Aorta (tissue), 5 donors: ENCODE measurements around the gene CORO2A. TPM values are rescaled to one million over a fixed set of nuclear protein-coding genes. Genes with fewer than 3 reads are reported as not detected.

ENCODE experiments used
- ATAC-seq: fragments of 200-7000 bp; cut with Tn5 transposase; one replicate; pipeline ENCODE4 v1.9.1; 2022; ENCODE audit warnings: moderate library complexity; ENCODE audit not compliant: low FRiP score
- DNase-seq, 2 donors: peaks; one replicate each; pipeline ENCODE4 v3.0.0-alpha.2; 2020
- H3K27ac ChIP-seq, 2 donors: one replicate each; pipeline ENCODE4 v1.5.1; 2013; ENCODE audit warnings: low read length in 2 of 2, mild to moderate bottlenecking in 2 of 2, moderate library complexity in 2 of 2, control low read depth in 1 of 2, inconsistent platforms in 1 of 2, low read depth in 1 of 2
- H3K27me3 ChIP-seq, 2 donors: one replicate each; pipeline ENCODE4 v1.6.1; 2013; ENCODE audit warnings: control low read depth in 1 of 2, low read length in 1 of 2, mild to moderate bottlenecking in 1 of 2, moderate library complexity in 1 of 2; ENCODE audit not compliant: insufficient read depth in 2 of 2, control insufficient read depth in 1 of 2
- H3K36me3 ChIP-seq, 2 donors: one replicate each; pipeline ENCODE4 v1.6.1; 2013; ENCODE audit warnings: control low read depth in 1 of 2, low read length in 1 of 2, mild to moderate bottlenecking in 1 of 2; ENCODE audit not compliant: insufficient read depth in 2 of 2, control insufficient read depth in 1 of 2
- H3K4me1 ChIP-seq, 2 donors: one replicate each; pipeline ENCODE4 v1.6.1; 2013; ENCODE audit warnings: low read length in 2 of 2, control low read depth in 1 of 2, mild to moderate bottlenecking in 1 of 2, moderate library complexity in 1 of 2; ENCODE audit not compliant: insufficient read depth in 2 of 2, control insufficient read depth in 1 of 2
- H3K4me3 ChIP-seq, 2 donors: one replicate each; pipeline ENCODE4 v1.5.1; 2013; ENCODE audit warnings: low read length in 2 of 2, control low read depth in 1 of 2, mild to moderate bottlenecking in 1 of 2
- H3K9me3 ChIP-seq: one replicate; pipeline ENCODE4 v1.6.1; 2013; ENCODE audit warnings: mild to moderate bottlenecking, low read length; ENCODE audit not compliant: control insufficient read depth
- WGBS, 2 donors: extraction: QIAGEN DNeasy Blood & Tissue Kit; methylation state at CpG; one replicate each; pipeline ENCODE4 v1.1.7; 2013; 5-methylcytosine and 5-hydroxymethylcytosine counted together
- intact Hi-C, 2 donors: fragments of 100-400 bp; cut with DNase I; formaldehyde crosslinking; loops; one replicate each; pipeline versions ENCODE4 v1.14.2 to v1.15.0; 2022
- polyA plus RNA-seq, 2 donors: library from polyadenylated mRNA; stranded (reverse); fragments of 200-250 nt; gene quantifications; one replicate each; pipeline ENCODE4 v1.2.3, GENCODE V29; 2013
- total RNA-seq, 2 donors: library from RNA; stranded (reverse); fragmentation: NEBNext Ultra II Directional; extraction: Animal tissue kit (Norgen Biotek cat#: 25700); gene quantifications; one replicate each; pipeline ENCODE4 v1.2.1, GENCODE V29; 2021
- donor health status: healthy with polysubstance abuse.
- donor health status: Bipolar disorder and iron deficiency.
- donor health status: DM: no; HTN: no; CAD: no.
- donor health status: DM: no; HTN: no; CAD: no.
- donor health status: DM: yes; HTN: yes; CAD: no.

Gene CORO2A
- total and polyA plus RNA-seq, 4 donors, result 0.31 to 8.3 (median 2.6) TPM

DNA sequence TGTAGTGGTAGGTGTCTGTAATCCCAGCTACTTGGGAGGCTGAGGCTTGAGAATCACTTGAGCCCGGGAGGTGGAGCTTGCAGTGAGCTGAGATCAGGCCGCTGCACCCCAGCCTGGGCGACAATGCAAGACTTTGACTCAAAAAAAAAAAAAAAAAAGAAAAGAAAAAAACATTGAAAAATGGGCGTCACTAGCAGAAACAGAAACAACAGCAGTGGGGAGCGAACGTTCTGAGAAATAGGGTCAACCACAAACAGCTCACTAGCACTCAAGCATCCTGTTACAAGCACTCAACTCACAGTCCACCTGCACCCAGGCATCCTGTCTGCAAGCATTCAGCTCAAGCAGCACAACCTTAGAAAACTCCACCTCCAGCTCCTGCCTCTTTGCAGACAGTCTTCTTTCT lies 90.6 kb downstream of the CORO2A start:
- Histone ChIP-seq H3K9me3 (no peaks in the 10 kb centered on the region), H3K27ac (no peak overlapping the region), H3K4me1 (no peaks in the 10 kb centered on the region), H3K4me3 (no peak overlapping the region), H3K27me3 (no peaks in the 10 kb centered on the region), H3K36me3 (no peaks in the 10 kb centered on the region)
- DNase-seq (no peak), ATAC-seq (no peak)
- 27 to 41% methylated on average over 6 of the region's 6 CpGs for WGBS, 2 donors
- intact Hi-C loops, result no loop called here

DNA sequence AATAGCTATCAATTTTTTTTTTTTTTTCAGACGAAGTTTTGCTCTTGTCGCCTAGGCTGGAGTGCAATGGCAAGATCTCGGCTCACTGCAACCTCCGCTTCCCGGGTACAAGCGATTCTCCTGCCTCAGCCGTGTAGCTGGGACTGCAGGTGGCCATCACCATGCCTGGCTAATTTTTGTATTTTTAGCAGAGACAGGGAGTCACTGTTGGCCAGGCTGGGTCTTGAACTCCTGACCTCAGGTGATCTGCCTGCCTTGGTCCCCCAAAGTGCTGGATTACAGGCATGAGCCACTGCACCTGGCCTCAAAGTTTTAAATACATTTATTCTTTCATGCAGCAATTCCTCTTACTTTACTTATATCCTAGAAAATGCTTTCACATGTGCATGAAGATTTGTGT lies 91.0 kb downstream of the CORO2A start:
- H3K4me3 ChIP-seq, result no peak overlapping the region
- no peaks in the 10 kb centered on the region for H3K4me1 ChIP-seq
- DNase-seq (no peak), ATAC-seq (no peak)
- intact Hi-C loops, result no loop called here
- H3K9me3 ChIP-seq, result no peaks in the 10 kb centered on the region
- no peak overlapping the region for H3K27ac ChIP-seq
- no peaks in the 10 kb centered on the region for H3K27me3 ChIP-seq
- WGBS, 2 donors, result 93% methylated on average over 7 of the region's 7 CpGs
- H3K36me3 ChIP-seq, result no peaks in the 10 kb centered on the region

DNA sequence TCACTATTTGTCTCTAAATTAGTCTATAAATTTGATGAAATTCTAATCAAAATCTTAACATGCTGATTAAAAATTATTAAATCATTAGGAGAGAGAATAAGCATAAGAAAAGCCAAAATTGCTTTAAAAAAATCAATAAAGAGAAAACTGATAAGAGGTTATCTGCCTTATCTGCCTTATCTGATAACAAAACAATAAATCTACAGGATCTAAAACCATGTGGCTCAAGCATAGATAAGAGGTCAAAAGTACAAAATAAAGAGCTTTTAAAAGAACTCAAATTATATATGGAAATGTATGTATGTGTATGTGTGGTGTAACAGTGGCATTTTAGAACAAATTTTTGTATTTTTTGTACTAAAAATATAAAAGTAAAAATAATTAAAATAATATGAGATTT lies 92.0 kb downstream of the CORO2A start:
- intact Hi-C loops, result no loop called here
- H3K4me3 ChIP-seq, result no peak overlapping the region
- no peak overlapping the region for H3K27ac ChIP-seq
- no peaks in the 10 kb centered on the region for H3K27me3 ChIP-seq
- H3K36me3 ChIP-seq, result no peaks in the 10 kb centered on the region
- H3K4me1 ChIP-seq, result no peaks in the 10 kb centered on the region
- H3K9me3 ChIP-seq, result no peaks in the 10 kb centered on the region
- ATAC-seq, result no peak
- DNase-seq, result no peak

DNA sequence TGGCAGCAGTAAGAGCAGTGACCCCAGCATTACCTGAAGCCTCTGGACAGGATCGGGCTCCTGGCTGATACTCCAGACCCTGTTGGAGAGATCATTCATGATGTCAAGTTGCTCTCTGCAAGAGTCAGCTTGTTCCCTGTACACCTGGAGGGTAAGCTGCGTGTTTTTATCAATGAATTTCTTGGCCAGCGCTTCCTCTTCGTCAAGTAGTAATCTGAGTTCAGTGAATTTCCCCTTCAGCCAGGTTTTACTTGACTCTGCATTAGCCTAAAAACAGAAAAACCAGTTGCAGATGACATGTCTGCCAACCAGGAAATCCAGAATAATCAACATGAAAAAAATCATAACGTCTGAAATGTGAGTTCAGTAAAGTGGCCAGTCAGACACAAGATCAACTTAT lies 92.5 kb downstream of the CORO2A start:
- Histone ChIP-seq H3K27me3 (no peaks in the 10 kb centered on the region), H3K4me3 (no peak overlapping the region), H3K27ac (no peak overlapping the region), H3K4me1 (no peaks in the 10 kb centered on the region), H3K9me3 (no peaks in the 10 kb centered on the region), H3K36me3 (no peaks in the 10 kb centered on the region)
- DNase-seq (peak in 1 of 2 donors; percentile 21), ATAC-seq (no peak)
- intact Hi-C loops, result no loop called here
- WGBS, 2 donors, result 64% methylated on average over 5 of the region's 5 CpGs

DNA sequence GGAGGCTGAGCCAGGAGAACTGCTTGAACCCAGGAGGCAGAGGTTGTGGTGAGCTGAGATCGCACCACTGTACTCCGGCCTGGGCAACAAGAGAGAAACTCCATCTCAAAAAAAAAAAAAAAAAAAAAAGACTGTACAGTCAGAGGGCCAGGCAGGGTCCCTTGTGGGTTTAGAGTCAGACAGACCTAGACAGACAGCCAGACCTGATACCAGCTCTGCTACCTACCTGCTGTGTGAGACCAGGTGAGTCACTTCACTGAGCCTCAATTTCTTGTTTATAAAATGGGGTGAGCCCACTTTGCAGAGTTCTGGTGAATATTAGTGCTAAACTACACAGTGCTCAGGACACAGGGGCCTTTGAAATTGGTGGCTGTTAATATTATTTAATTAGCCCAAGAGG lies 93.1 kb downstream of the CORO2A start:
- ATAC-seq (no peak), DNase-seq (peak in 1 of 2 donors; percentile 23)
- H3K27ac ChIP-seq, result no peak overlapping the region
- no peaks in the 10 kb centered on the region for H3K4me1 ChIP-seq
- H3K27me3 ChIP-seq, result no peaks in the 10 kb centered on the region
- 87 to 97% methylated on average over 2 of the region's 2 CpGs for WGBS, 2 donors
- H3K36me3 ChIP-seq, result no peaks in the 10 kb centered on the region
- intact Hi-C loops, result no loop called here
- H3K4me3 ChIP-seq, result no peak overlapping the region
- no peaks in the 10 kb centered on the region for H3K9me3 ChIP-seq

DNA sequence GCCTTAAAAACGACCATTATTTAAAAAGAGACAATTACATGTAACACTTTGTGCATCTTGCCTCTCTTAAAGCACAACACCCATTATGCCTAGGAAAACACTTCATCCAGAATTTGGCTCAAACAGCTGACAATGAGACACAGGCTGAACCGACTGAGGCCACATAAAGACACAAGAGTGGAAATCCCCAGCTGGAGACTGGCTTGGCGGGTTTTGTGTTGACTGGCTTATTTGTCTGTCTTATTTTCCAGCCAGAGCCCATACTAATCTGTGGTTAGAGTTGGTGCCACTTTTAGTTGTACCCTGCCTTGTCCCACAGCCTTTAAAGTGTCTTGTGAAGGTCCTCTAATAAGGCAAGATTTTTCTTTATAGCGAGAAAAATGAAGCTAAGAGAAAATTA lies 94.6 kb downstream of the CORO2A start:
- no peaks in the 10 kb centered on the region for H3K4me1 ChIP-seq
- no peak overlapping the region for H3K4me3 ChIP-seq
- no peak overlapping the region for H3K27ac ChIP-seq
- intact Hi-C loops, result no loop called here
- no peaks in the 10 kb centered on the region for H3K36me3 ChIP-seq
- no peaks in the 10 kb centered on the region for H3K27me3 ChIP-seq
- H3K9me3 ChIP-seq, result no peaks in the 10 kb centered on the region
- 75 to 82% methylated on average over 4 of the region's 4 CpGs for WGBS, 2 donors
- DNase-seq (no peak), ATAC-seq (no peak)

DNA sequence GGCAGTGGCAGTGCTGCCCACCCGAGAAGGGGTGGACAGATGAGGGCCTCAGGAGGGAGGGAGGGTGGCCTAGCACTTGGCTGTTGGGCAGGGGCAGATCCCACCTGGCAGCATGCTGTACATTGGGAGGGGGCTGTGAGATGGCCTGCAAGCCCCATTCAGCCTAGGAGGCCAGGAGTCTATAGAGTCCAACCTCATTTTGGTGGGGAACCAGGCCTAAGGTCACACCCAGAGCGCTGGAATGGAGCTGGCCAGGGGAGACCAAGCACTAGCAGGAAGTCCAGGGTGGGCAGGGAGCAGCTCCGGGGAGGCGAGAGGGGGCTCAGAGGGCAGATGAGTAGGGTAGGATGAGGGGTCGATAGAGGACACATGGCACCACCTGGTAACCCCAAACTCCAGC lies 96.3 kb downstream of the CORO2A start:
- H3K27me3 ChIP-seq, result no peaks in the 10 kb centered on the region
- no peak for ATAC-seq
- no peak overlapping the region for H3K4me3 ChIP-seq
- DNase-seq, result no peak
- H3K36me3 ChIP-seq, result no peaks in the 10 kb centered on the region
- 95 to 98% methylated on average over 5 of the region's 5 CpGs for WGBS, 2 donors
- H3K27ac ChIP-seq, result no peak overlapping the region
- H3K4me1 ChIP-seq, result no peaks in the 10 kb centered on the region
- intact Hi-C loops, result no loop called here
- no peaks in the 10 kb centered on the region for H3K9me3 ChIP-seq

DNA sequence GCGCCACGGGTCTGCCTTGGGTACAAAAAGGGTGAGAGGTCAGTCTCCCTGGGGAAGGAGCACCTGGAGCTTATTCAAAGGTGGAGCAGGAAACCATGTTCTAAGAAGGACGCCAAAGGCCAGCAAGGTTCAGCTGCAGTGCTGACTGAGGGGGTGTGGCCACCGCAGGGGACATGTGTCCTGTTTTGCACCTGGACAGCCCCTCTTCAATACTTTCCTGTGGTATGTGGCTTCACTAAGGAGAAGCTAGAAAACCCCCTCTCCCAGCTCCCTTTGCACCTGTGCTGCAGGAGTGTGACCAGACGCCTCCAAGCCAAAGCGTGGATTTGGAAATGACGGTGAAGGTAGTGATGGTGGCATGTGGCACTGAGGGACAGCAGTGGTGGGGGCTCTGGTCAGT lies 97.0 kb downstream of the CORO2A start:
- Histone ChIP-seq H3K36me3 (no peaks in the 10 kb centered on the region), H3K27ac (no peak overlapping the region), H3K4me1 (no peaks in the 10 kb centered on the region), H3K9me3 (no peaks in the 10 kb centered on the region), H3K27me3 (no peaks in the 10 kb centered on the region), H3K4me3 (no peak overlapping the region)
- intact Hi-C loops, result no loop called here
- ATAC-seq, result no peak
- WGBS, 2 donors, result 92 to 94% methylated on average over 7 of the region's 7 CpGs
- no peak for DNase-seq

DNA sequence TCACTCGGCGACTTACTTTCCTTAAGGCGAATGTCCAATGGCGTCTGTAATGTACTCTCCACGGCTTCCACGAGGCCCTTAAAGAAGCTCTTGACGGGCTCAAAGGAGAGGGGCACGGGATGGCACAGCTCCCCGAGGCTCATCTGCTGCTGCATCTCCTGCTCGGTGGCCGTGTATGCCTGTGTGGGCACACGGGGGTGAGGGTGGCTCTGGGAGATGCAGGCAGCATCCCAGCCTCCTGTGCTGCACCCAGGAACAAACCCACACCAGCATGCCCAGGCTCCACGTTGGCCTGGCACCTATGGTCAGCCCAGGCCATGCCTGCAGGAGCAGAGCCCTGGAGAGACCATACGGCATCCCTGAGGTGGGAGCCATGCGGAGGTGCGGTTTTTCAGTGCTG lies 97.6 kb downstream of the CORO2A start:
- WGBS, 2 donors, result 90 to 91% methylated on average over 13 to 16 of the region's 16 CpGs
- H3K4me3 ChIP-seq, result no peak overlapping the region
- H3K9me3 ChIP-seq, result no peaks in the 10 kb centered on the region
- intact Hi-C loops, result no loop called here
- no peaks in the 10 kb centered on the region for H3K27me3 ChIP-seq
- DNase-seq (no peak), ATAC-seq (no peak)
- no peaks in the 10 kb centered on the region for H3K4me1 ChIP-seq
- H3K27ac ChIP-seq, result no peak overlapping the region
- no peaks in the 10 kb centered on the region for H3K36me3 ChIP-seq
